CD4-positive, alpha-beta memory T cell (primary cell): ENCODE results near the gene TRIM10. TPM values are rescaled to one million over a fixed set of nuclear protein-coding genes. Genes with fewer than 3 reads are reported as not detected.
A peak's percentile ranks its signal among the peaks of the same experiment; 100 is the strongest.

Source experiments
- CTCF ChIA-PET: fragments of 350-600 bp; sonication (Branson Sonifier 250); formaldehyde crosslinking; loops from one replicate; lab custom pipeline; 2021; ENCODE audit warnings: inconsistent platforms; ENCODE audit not compliant: partially characterized antibody; lab: Charles Lee
- POLR2A ChIA-PET: fragments of 350-600 bp; sonication (Branson Sonifier 250); formaldehyde crosslinking; loops from one replicate; lab custom pipeline; 2021; ENCODE audit not compliant: partially characterized antibody; lab: Charles Lee
- DNase-seq, 5 donors: peaks; one replicate each; pipeline versions ENCODE4 v3.0.0 to v3.0.0-alpha.2; 2020 to 2022; ENCODE audit warnings: mixed read lengths in 1 of 5
- H3K27ac ChIP-seq: one replicate; pipeline ENCODE4 v1.7.0; 2013; ENCODE audit warnings: low read depth, low read length
- H3K27me3 ChIP-seq: 2 replicates; pipeline ENCODE4 v1.7.0; 2013; ENCODE audit warnings: mild to moderate bottlenecking, low read length, moderate library complexity; ENCODE audit not compliant: insufficient read depth
- H3K36me3 ChIP-seq: 2 replicates; pipeline ENCODE4 v1.7.0; 2013; ENCODE audit warnings: mild to moderate bottlenecking, low read length, moderate library complexity; ENCODE audit not compliant: insufficient read depth
- H3K4me1 ChIP-seq: 2 replicates; pipeline ENCODE4 v1.7.0; 2013; ENCODE audit warnings: mild to moderate bottlenecking, low read length, moderate library complexity; ENCODE audit not compliant: insufficient read depth
- H3K4me3 ChIP-seq, 2 donors: one replicate each; pipeline ENCODE4 v1.7.0; 2013; ENCODE audit warnings: low read length in 2 of 2, mild to moderate bottlenecking in 1 of 2
- H3K9me3 ChIP-seq, 2 donors: one replicate each; pipeline ENCODE4 v1.7.0; 2013; ENCODE audit warnings: low read length in 2 of 2, control low read depth in 1 of 2; ENCODE audit not compliant: control insufficient read depth in 1 of 2
- H3K27ac Mint-ChIP-seq, 7 donors: one replicate each; pipeline ENCODE4 v1.8.0; 2020 to 2021; ENCODE audit warnings: mixed read lengths in 7 of 7, mild to moderate bottlenecking in 6 of 7, inconsistent platforms in 3 of 7, moderate library complexity in 3 of 7
- H3K27me3 Mint-ChIP-seq, 2 donors: one replicate each; pipeline ENCODE4 v1.8.0; 2020 to 2021; ENCODE audit warnings: mixed read lengths in 2 of 2
- H3K36me3 Mint-ChIP-seq, 2 donors: one replicate each; pipeline ENCODE4 v1.8.0; 2020 to 2021; ENCODE audit warnings: mixed read lengths in 2 of 2, inconsistent platforms in 1 of 2, mild to moderate bottlenecking in 1 of 2
- H3K4me1 Mint-ChIP-seq, 4 donors: one replicate each; pipeline ENCODE4 v1.8.0; 2020 to 2021; ENCODE audit warnings: mixed read lengths in 4 of 4, mild to moderate bottlenecking in 1 of 4
- H3K4me3 Mint-ChIP-seq, 8 donors: one replicate each; pipeline ENCODE4 v1.8.0; 2020 to 2021; ENCODE audit warnings: mixed read lengths in 8 of 8, mild to moderate bottlenecking in 7 of 8, moderate library complexity in 6 of 8, inconsistent platforms in 3 of 8
- H3K9me3 Mint-ChIP-seq, 8 donors: one replicate each; pipeline ENCODE4 v1.8.0; 2020 to 2021; ENCODE audit warnings: mixed read lengths in 8 of 8, mild to moderate bottlenecking in 5 of 8, inconsistent platforms in 3 of 8, moderate library complexity in 1 of 8
- intact Hi-C: fragments of 100-400 bp; cut with micrococcal nuclease; formaldehyde crosslinking; loops from one replicate; pipeline ENCODE4 v1.15.1; 2023
- polyA plus RNA-seq, 2 donors: library from polyadenylated mRNA; unstranded; fragments of 300-500 nt; fragmentation: Illumina TruSeq; gene quantifications; one replicate each; pipeline ENCODE4 v1.2.3, GENCODE V29; 2021
- total RNA-seq, 2 experiments: library from RNA; stranded (reverse); gene quantifications; one replicate each; pipeline ENCODE4 v1.2.3, GENCODE V29; 2021

TRIM10 gene
- total and polyA plus RNA-seq, 4 experiments from 2014 or later, result not detected

DNA sequence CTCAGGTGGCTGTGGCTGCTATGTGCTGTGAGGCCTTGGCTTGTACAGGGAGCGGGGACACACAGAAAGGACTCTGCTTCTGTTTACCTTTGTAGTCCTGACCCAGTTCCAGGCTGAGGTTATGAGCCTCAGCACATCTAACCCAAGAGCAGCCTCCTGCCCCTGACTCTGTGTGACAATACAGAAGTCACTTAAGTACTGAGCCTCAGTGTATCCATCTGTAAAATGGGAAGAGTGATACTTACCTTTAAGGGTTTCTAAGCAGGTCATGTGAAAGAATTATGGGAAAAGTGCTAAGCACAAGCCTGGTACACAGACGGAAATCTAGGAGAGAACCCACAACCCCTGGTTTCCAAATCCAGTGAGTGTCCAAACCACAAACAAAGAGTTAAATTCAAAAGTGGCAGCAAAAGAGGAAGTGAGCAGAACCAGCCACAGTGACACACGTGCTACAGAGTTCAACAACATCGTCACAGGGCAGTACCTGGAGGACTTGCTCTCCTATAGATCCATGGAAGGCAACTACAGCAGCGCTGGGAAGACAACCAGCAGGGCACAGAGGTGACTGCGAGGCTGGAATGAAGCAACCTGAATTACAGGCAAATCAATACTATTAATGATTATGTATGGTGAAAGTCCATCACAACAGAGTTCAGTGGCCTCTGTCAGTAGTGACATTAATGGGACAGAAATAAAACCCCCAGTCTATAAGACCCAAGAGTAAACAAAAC is 39.7 kb upstream of the TRIM10 start:
- H3K4me3 ChIP-seq, result no peak overlapping the region
- H3K36me3 ChIP-seq, result peaks cover 49% of the 10 kb centered on the region
- H3K27me3 ChIP-seq, result no peaks in the 10 kb centered on the region
- ChIA-PET POLR2A (interaction anchor here (1.3 kb wide), 1 partner anchor 13 kb away, joined by 5 read pairs; the partner anchor contains the start of gene TRIM26), CTCF (no interaction called here)
- Mint-ChIP-seq H3K27ac (peak overlapping the region in 5 of 7 donors; percentile 4 to 85 (median 61)), H3K4me3 (peak overlapping the region in 1 of 8 donors; percentile 7), H3K9me3 (peaks cover 0 to 2% (median 0%) of the 10 kb centered on the region in 8 donors), H3K36me3 (peaks cover 39 to 68% of the 10 kb centered on the region in 2 donors), H3K4me1 (peaks cover 30 to 55% (median 39%) of the 10 kb centered on the region in 4 donors), H3K27me3 (no peaks in the 10 kb centered on the region)
- no peak overlapping the region for H3K27ac ChIP-seq
- H3K4me1 ChIP-seq, result peaks cover 20% of the 10 kb centered on the region
- no peak for DNase-seq
- intact Hi-C loops, result no loop called here
- no peaks in the 10 kb centered on the region for H3K9me3 ChIP-seq

DNA sequence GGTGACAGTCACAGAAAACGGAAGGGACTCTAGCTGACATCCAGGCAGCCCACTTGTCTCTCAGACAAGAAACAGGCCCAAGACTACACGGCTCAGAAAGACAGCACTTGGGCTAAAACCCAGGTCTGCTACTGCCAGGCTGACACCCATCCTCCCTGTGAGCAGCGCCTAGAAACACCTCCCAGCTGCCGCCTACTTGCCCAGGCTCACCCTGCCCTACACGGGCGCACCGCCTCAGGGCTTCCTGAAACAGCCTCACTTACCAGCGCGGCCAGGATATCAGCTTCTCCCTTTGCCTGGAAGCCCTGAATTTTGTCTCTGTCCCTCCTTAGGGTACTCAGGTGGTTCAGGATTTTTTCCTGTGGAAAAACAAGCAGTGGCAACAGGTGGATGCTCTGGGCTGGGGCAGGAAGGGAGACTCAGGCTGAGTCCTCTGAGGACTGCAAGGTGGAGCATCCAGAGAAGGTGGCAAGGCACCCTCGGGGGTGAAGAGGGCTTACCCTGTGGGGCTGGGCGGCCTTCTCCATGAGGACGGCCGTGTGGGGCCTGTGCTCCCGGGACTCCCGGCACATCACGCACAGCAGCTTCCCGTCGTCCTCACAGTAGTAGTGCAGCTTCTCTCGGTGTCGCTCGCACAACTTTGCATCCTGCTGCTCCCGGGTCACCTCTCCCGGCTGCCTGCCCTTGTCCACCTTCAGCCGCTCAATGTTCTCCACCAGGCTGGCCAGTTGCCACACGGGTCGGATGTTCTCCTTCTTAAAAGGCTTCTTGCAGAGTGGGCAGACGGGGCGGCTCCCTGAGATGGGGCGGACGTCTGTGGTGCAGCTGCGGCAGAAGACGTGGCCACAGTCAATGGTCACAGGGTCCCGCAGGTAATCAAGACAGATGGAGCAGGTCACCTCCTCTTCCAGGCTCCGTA is 37.4 kb upstream of the TRIM10 start:
- H3K4me1 Mint-ChIP-seq, result peaks cover 18 to 35% (median 23%) of the 10 kb centered on the region in 4 donors
- Histone ChIP-seq H3K27me3 (no peaks in the 10 kb centered on the region), H3K4me1 (peaks cover 20% of the 10 kb centered on the region), H3K4me3 (no peak overlapping the region), H3K27ac (no peak overlapping the region), H3K9me3 (no peaks in the 10 kb centered on the region), H3K36me3 (peaks cover 57% of the 10 kb centered on the region)
- intact Hi-C loops, result no loop called here
- no peaks in the 10 kb centered on the region for H3K27me3 Mint-ChIP-seq
- H3K36me3 Mint-ChIP-seq, result peaks cover 46 to 75% of the 10 kb centered on the region in 2 donors
- H3K4me3 Mint-ChIP-seq, result no peak overlapping the region
- ChIA-PET POLR2A (interaction anchor here (0.8 kb wide), 1 partner anchor 15 kb away, joined by 3 read pairs; the partner anchor contains the start of gene TRIM26), CTCF (interaction anchor here (0.6 to 1.0 kb wide), 2 partner anchors 65 to 95 kb away, joined by 3 read pairs; no protein-coding TSS in a partner anchor)
- peaks cover 0 to 2% (median 0%) of the 10 kb centered on the region in 8 donors for H3K9me3 Mint-ChIP-seq
- DNase-seq, result no peak
- peak overlapping the region in 2 of 7 donors; percentile 16 to 78 for H3K27ac Mint-ChIP-seq

DNA sequence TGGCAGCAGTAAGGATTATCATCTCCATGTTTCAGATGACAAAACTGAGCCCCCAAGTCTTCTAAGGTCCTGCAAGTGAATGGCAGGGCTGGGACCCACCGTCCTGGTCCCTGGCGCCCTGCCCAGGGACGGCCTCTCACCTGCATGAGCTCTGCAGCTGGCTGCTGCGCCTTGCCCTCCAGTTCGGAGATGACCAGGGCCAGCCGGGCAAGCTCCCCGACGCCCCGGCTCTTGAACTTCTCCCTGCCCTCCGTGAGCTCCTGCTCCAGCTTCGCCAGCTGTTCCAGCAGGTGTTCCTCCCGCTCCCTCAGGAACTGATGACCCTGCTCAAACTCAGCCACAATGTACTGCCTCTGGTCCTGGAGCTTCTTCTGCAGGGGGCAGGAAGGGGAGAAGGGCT is 35.4 kb upstream of the TRIM10 start:
- intact Hi-C loops, result no loop called here
- no peaks in the 10 kb centered on the region for H3K9me3 ChIP-seq
- peaks cover 6% of the 10 kb centered on the region for H3K4me1 ChIP-seq
- Mint-ChIP-seq H3K4me1 (peaks cover 10 to 21% (median 14%) of the 10 kb centered on the region in 4 donors), H3K36me3 (peaks cover 56 to 79% of the 10 kb centered on the region in 2 donors), H3K27ac (peak overlapping the region in 1 of 7 donors; percentile 64), H3K4me3 (no peak overlapping the region), H3K9me3 (peaks cover 0 to 2% (median 0%) of the 10 kb centered on the region in 8 donors), H3K27me3 (no peaks in the 10 kb centered on the region)
- POLR2A ChIA-PET, result interaction anchor here (1.9 to 2.8 kb wide), 2 partner anchors 9 to 17 kb away, joined by 4 to 11 read pairs; partner anchors contain the start of gene TRIM26
- H3K27me3 ChIP-seq, result no peaks in the 10 kb centered on the region
- no peak overlapping the region for H3K27ac ChIP-seq
- H3K4me3 ChIP-seq, result no peak overlapping the region
- peaks cover 65% of the 10 kb centered on the region for H3K36me3 ChIP-seq
- CTCF ChIA-PET, result interaction anchor here (1.4 to 2.4 kb wide), 3 partner anchors 23 to 65 kb away, joined by 5 to 8 read pairs (median 6); no protein-coding TSS in a partner anchor
- DNase-seq, result no peak

DNA sequence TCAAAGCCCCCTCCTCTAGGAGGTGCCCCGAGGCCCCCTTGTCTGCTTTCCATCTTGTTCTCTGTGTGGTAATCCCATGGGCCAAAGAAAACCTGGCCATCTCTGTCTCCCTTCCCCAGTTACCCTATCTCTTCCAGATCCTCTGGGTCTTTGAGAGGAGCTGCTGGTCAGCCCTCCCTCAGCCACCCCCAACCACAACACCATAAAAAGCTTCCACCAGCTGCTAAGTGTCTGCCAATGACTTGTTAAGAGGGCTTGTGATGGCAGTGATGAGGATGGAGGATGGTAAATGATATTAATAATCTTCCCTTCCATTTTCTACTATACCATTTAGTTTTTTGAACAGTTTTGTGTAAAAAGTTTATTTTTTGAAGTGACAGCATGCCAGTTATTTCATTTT is 34.9 kb upstream of the TRIM10 start:
- ChIA-PET CTCF (interaction anchor here (1.4 to 2.4 kb wide), 3 partner anchors 23 to 64 kb away, joined by 5 to 8 read pairs (median 6); no protein-coding TSS in a partner anchor), POLR2A (interaction anchor here (1.9 to 2.8 kb wide), 2 partner anchors 9 to 18 kb away, joined by 4 to 11 read pairs; partner anchors contain the start of gene TRIM26)
- Histone ChIP-seq H3K27ac (no peak overlapping the region), H3K9me3 (no peaks in the 10 kb centered on the region), H3K36me3 (peaks cover 65% of the 10 kb centered on the region), H3K4me1 (peaks cover 2% of the 10 kb centered on the region), H3K27me3 (no peaks in the 10 kb centered on the region), H3K4me3 (no peak overlapping the region)
- H3K27ac Mint-ChIP-seq, result peak overlapping the region in 3 of 7 donors; percentile 64 to 86 (median 83)
- intact Hi-C loops, result no loop called here
- H3K27me3 Mint-ChIP-seq, result no peaks in the 10 kb centered on the region
- H3K9me3 Mint-ChIP-seq, result peaks cover 0 to 2% (median 0%) of the 10 kb centered on the region in 8 donors
- H3K4me3 Mint-ChIP-seq, result no peak overlapping the region
- peaks cover 58 to 79% of the 10 kb centered on the region in 2 donors for H3K36me3 Mint-ChIP-seq
- DNase-seq, result no peak
- peaks cover 7 to 17% (median 10%) of the 10 kb centered on the region in 4 donors for H3K4me1 Mint-ChIP-seq

DNA sequence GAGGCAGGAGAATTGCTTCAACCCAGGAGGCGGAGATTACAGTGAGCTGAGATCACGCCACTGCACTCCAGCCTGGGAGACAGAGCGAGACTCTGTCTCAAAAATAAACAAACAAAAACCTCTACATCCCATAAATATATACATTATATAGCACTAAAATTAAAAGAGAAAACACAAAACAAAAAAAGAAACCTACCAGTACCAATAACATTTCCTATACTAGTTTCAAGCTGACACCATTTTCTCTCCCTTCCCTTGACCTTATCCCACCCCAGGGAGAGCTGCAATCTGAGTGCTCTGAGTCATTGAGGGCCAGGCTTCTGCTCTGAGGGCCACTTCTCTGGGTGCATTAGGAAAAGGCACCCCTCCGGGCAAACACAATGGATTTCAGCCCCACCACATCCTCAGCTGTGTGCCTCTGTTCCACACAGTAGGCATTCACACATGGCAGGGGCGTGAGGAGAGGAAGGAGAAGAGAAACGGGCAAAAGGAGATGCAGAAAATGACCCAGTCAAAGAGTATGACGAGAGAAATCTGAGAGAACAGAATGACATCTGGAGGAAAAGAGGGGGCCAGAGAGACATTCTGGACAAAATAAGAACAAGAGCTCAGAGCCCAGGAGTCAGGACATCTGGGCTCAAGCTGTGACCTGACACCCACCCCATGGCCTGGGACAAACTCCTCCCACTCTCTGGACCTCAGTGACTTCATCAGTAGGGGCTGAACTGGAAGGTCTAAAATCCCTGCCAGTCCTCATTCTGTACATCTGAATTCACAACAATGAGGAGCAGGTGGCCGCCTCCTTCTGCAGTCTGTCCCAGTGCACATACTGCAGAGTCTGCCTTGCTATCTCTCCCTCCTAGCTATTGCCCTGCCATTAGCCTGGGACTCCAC is 34.0 kb upstream of the TRIM10 start:
- peak overlapping the region in 6 of 7 donors; percentile 62 to 86 (median 73) for H3K27ac Mint-ChIP-seq
- no peaks in the 10 kb centered on the region for H3K27me3 Mint-ChIP-seq
- H3K4me3 Mint-ChIP-seq, result no peak overlapping the region
- peaks cover 61 to 79% of the 10 kb centered on the region in 2 donors for H3K36me3 Mint-ChIP-seq
- H3K9me3 Mint-ChIP-seq, result peaks cover 0 to 2% (median 0%) of the 10 kb centered on the region in 8 donors
- POLR2A ChIA-PET, result interaction anchor here (2.8 kb wide), 1 partner anchor 18 kb away, joined by 11 read pairs; the partner anchor contains the start of gene TRIM26
- Histone ChIP-seq H3K27ac (no peak overlapping the region), H3K9me3 (no peaks in the 10 kb centered on the region), H3K4me1 (no peaks in the 10 kb centered on the region), H3K27me3 (no peaks in the 10 kb centered on the region), H3K36me3 (peaks cover 66% of the 10 kb centered on the region), H3K4me3 (no peak overlapping the region)
- intact Hi-C loops, result no loop called here
- peaks cover 0 to 9% (median 5%) of the 10 kb centered on the region in 4 donors for H3K4me1 Mint-ChIP-seq
- no peak for DNase-seq
- CTCF ChIA-PET, result interaction anchor here (2.4 kb wide), 1 partner anchor 63 kb away, joined by 8 read pairs; no protein-coding TSS in a partner anchor

DNA sequence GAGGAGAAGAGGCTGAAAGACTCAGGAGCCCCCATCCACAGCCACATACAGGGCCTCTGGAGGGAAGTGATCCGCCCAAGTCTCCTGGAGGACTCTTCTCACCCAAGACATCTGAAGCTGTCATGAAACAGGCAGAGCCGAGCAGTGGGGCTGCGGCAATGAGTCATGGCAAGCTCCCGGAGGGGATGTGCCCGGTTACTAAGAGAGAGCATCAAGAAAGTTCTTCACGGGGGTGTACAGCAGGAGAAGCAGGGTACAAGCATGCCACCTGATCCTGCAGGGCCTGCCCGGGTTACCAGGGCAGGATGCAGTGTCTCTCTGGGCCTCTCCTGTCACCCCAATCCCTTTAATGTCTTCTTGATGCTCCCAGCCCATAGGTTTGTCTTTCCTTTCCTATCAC is 31.1 kb upstream of the TRIM10 start:
- Mint-ChIP-seq H3K27ac (peak overlapping the region in 6 of 7 donors; percentile 10 to 75 (median 42)), H3K4me1 (peaks cover 0 to 4% (median under 1%) of the 10 kb centered on the region in 4 donors), H3K27me3 (no peaks in the 10 kb centered on the region), H3K36me3 (peaks cover 66 to 84% of the 10 kb centered on the region in 2 donors), H3K4me3 (no peak overlapping the region), H3K9me3 (peaks cover 0 to 2% (median 0%) of the 10 kb centered on the region in 8 donors)
- Histone ChIP-seq H3K4me3 (no peak overlapping the region), H3K27me3 (no peaks in the 10 kb centered on the region), H3K9me3 (no peaks in the 10 kb centered on the region), H3K36me3 (peaks cover 60% of the 10 kb centered on the region), H3K27ac (no peak overlapping the region), H3K4me1 (no peaks in the 10 kb centered on the region)
- ChIA-PET POLR2A (interaction anchor here (0.9 kb wide), 1 partner anchor 28 kb away, joined by 3 read pairs; no protein-coding TSS in a partner anchor), CTCF (no interaction called here)
- intact Hi-C loops, result no loop called here
- no peak for DNase-seq
